Measurements from ENCODE around the gene C2orf81.

C2orf81 gene

GRCh38 chr2:74387346-74387745, 34.1 kb downstream of the C2orf81 start:
- no peak for DNase-seq

- DNase-seq, result no peak
Measured at GRCh38 chr2:74385396-74385795, 36.0 kb downstream of the C2orf81 start.

GRCh38 chr2:74384051-74384450, 37.4 kb downstream of the C2orf81 start:
- DNase-seq, result peak; percentile 32

GRCh38 chr2:74383254-74383653, 38.2 kb downstream of the C2orf81 start:
- DNase-seq, result peak; percentile 43

- DNase-seq, result no peak
Measured at GRCh38 chr2:74381751-74382150, 39.7 kb downstream of the C2orf81 start.

- peak; percentile 63 for DNase-seq
Measured at GRCh38 chr2:74379851-74380789, 41.3 kb downstream of the C2orf81 start, which contains the start of gene DCTN1. Gene DCTN1, minus strand, starts transcription at chr2:74380311. Its CDS starts 274 bp downstream, at chr2:74380037.

- no peak for DNase-seq
Measured at GRCh38 chr2:74378007-74378406, 43.4 kb downstream of the C2orf81 start.

GRCh38 chr2:74375838-74376237, 45.6 kb downstream of the C2orf81 start:
- DNase-seq, result no peak

GRCh38 chr2:74374509-74375205, 46.8 kb downstream of the C2orf81 start:
- peak; percentile 67 for DNase-seq

GRCh38 chr2:74373985-74374384, 47.4 kb downstream of the C2orf81 start:
- no peak for DNase-seq

GRCh38 chr2:74373221-74373676, 48.2 kb downstream of the C2orf81 start:
- DNase-seq, result peak; percentile 19

- DNase-seq, result no peak
Measured at GRCh38 chr2:74372674-74373073, 48.7 kb downstream of the C2orf81 start.

GRCh38 chr2:74371421-74371820, 50.0 kb downstream of the C2orf81 start:
- no peak for DNase-seq

GRCh38 chr2:74369976-74370375, 51.4 kb downstream of the C2orf81 start:
- DNase-seq, result no peak

GRCh38 chr2:74368499-74368898, 52.9 kb downstream of the C2orf81 start:
- no peak for DNase-seq

- no peak for DNase-seq
Measured at GRCh38 chr2:74367789-74368188, 53.6 kb downstream of the C2orf81 start.

- DNase-seq, result no peak
Measured at GRCh38 chr2:74366036-74366435, 55.4 kb downstream of the C2orf81 start.

- no peak for DNase-seq
Measured at GRCh38 chr2:74364533-74365505, 56.6 kb downstream of the C2orf81 start.

Data from fibroblast of upper back skin (primary cell).